Activated CD4-positive, alpha-beta T cell treated with anti-CD3 and anti-CD28 coated beads for 36 hours (primary cell): ENCODE measurements around the gene KRT37. TPM values are rescaled to one million over a fixed set of nuclear protein-coding genes. Genes with fewer than 3 reads are reported as not detected.

Source experiments
- ATAC-seq: fragments of 200-7000 bp; cut with Tn5 transposase; one replicate; pipeline ENCODE4 v1.10.0; 2021; ENCODE audit warnings: mild to moderate bottlenecking, moderate library complexity
- CTCF ChIA-PET: fragments of 350-600 bp; sonication (Branson Sonifier 250); formaldehyde crosslinking; loops from one replicate; lab custom pipeline; 2021; ENCODE audit warnings: antibody characterized with exemption; lab: Charles Lee
- POLR2A ChIA-PET: fragments of 350-600 bp; sonication (Branson Sonifier 250); formaldehyde crosslinking; loops from one replicate; lab custom pipeline; 2021; ENCODE audit warnings: antibody characterized with exemption, inconsistent platforms; lab: Charles Lee
- DNase-seq: peaks from one replicate; pipeline ENCODE4 v3.0.0-alpha.2; 2020
- H3K27ac Mint-ChIP-seq: one replicate; pipeline ENCODE4 v1.8.0; 2021; ENCODE audit warnings: mixed read lengths
- H3K27me3 Mint-ChIP-seq: one replicate; pipeline ENCODE4 v1.8.0; 2021; ENCODE audit warnings: mixed read lengths
- H3K36me3 Mint-ChIP-seq: one replicate; pipeline ENCODE4 v1.8.0; 2021; ENCODE audit warnings: low read depth, mixed read lengths
- H3K4me1 Mint-ChIP-seq: one replicate; pipeline ENCODE4 v1.8.0; 2021; ENCODE audit warnings: mixed read lengths
- H3K4me3 Mint-ChIP-seq: one replicate; pipeline ENCODE4 v1.8.0; 2021; ENCODE audit warnings: mild to moderate bottlenecking, moderate library complexity, mixed read lengths
- H3K9me3 Mint-ChIP-seq: one replicate; pipeline ENCODE4 v1.8.0; 2021; ENCODE audit warnings: low read depth, mixed read lengths
- intact Hi-C, 2 experiments: fragments of 100-400 bp; cut with DNase I in 1 of 2; cut with micrococcal nuclease in 1 of 2; formaldehyde crosslinking; loops; one replicate each; pipeline versions ENCODE4 v1.14.2 to v1.15.1; 2022 to 2024; cut with DNase I, micrococcal nuclease
- total RNA-seq, 2 experiments: library from RNA; stranded (reverse); gene quantifications; one replicate each; pipeline ENCODE4 v1.2.3, GENCODE V29; 2021

Gene KRT37
- total RNA-seq, 2 experiments from 2014 or later: not detected

GRCh38 chr17:41452281-41452680 is 27.9 kb upstream of the KRT37 start:
- no peaks in the 10 kb centered on the region for H3K9me3 Mint-ChIP-seq
- POLR2A ChIA-PET: no interaction called here
- H3K27me3 Mint-ChIP-seq: no peaks in the 10 kb centered on the region
- H3K36me3 Mint-ChIP-seq: no peaks in the 10 kb centered on the region
- H3K27ac Mint-ChIP-seq: no peak overlapping the region
- DNase-seq: no peak
- H3K4me1 Mint-ChIP-seq: no peaks in the 10 kb centered on the region
- CTCF ChIA-PET: interaction anchor here (0.9 to 1.0 kb wide), 2 partner anchors 9 to 22 kb away, joined by 3 to 4 read pairs; no protein-coding TSS in a partner anchor
- ATAC-seq: no peak
- intact Hi-C loops: no loop called here
- H3K4me3 Mint-ChIP-seq: no peak overlapping the region

DNA sequence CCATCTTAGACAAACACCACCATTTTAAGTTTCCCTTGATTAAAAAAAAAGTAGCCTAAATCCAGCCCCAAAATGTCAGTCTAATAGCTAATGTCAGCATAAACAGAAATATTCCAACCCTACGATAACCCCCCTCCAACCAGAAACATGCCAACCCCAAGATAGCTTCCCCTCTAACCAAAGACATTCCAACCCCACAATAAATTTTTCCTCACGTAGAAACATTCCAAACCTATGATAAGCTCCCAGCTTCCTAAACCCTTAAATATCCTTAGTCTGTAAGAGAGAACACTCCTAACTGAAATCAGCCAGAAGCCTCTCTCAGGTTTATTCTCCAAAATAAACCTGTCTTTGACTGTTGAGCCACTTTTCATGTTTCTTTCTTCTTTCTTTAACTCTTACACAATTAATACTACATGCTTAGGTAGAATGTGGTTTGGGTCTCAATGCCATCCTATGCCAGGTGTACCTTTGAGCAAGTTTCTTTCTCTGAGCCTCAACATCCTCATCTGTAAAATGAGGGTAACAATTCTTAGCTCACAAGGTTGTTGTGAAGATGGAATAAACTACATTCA is 26.9 kb upstream of the KRT37 start:
- Mint-ChIP-seq H3K4me3 (no peak overlapping the region), H3K36me3 (no peaks in the 10 kb centered on the region), H3K27ac (no peak overlapping the region), H3K4me1 (no peaks in the 10 kb centered on the region), H3K9me3 (no peaks in the 10 kb centered on the region), H3K27me3 (no peaks in the 10 kb centered on the region)
- ATAC-seq (no peak), DNase-seq (no peak)
- CTCF ChIA-PET: interaction anchor here (0.7 to 1.0 kb wide), 2 partner anchors 24 to 201 kb away, joined by 4 read pairs; no protein-coding TSS in a partner anchor
- POLR2A ChIA-PET: no interaction called here
- intact Hi-C loops: no loop called here

- Mint-ChIP-seq H3K36me3 (no peaks in the 10 kb centered on the region), H3K4me1 (no peaks in the 10 kb centered on the region), H3K4me3 (no peak overlapping the region), H3K27ac (no peak overlapping the region), H3K27me3 (peaks cover 2% of the 10 kb centered on the region), H3K9me3 (no peaks in the 10 kb centered on the region)
- CTCF ChIA-PET: interaction anchor here (0.6 to 1.2 kb wide), 2 partner anchors 9 to 959 kb away, joined by 3 to 7 read pairs; no protein-coding TSS in a partner anchor
- intact Hi-C loops: no loop called here
- POLR2A ChIA-PET: no interaction called here
- DNase-seq (no peak), ATAC-seq (no peak)
These were observed 24.6 kb upstream of the KRT37 start for GRCh38 chr17:41449008-41449407.

GRCh38 chr17:41448506-41448905 is 24.1 kb upstream of the KRT37 start:
- peaks cover 3% of the 10 kb centered on the region for H3K27me3 Mint-ChIP-seq
- DNase-seq (no peak), ATAC-seq (no peak)
- H3K36me3 Mint-ChIP-seq: no peaks in the 10 kb centered on the region
- H3K9me3 Mint-ChIP-seq: no peaks in the 10 kb centered on the region
- ChIA-PET POLR2A (no interaction called here), CTCF (interaction anchor here (0.6 to 1.2 kb wide), 3 partner anchors 9 to 959 kb away, joined by 3 to 7 read pairs (median 3); no protein-coding TSS in a partner anchor)
- no peaks in the 10 kb centered on the region for H3K4me1 Mint-ChIP-seq
- intact Hi-C loops: no loop called here
- H3K4me3 Mint-ChIP-seq: no peak overlapping the region
- no peak overlapping the region for H3K27ac Mint-ChIP-seq

DNA sequence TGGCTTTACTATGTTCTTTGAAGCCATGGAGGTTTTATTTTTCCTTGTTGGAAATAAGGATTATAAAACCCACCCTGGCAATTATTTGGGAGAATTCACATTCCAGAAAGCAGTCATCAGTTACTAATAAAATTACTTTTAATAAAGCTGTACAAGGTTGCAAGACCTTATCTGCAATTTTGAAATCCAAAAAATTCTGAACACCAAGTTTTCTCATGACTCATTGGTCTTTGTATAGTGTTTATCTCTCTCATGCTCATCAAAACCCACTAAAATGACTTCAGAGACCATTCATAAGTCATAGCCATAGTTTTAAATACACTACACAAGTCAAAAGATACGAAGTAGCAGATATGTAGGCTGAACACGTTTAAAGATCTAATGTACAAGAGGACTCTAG is 22.4 kb upstream of the KRT37 start:
- CTCF ChIA-PET: interaction anchor here (1.1 kb wide), 1 partner anchor 14 kb away, joined by 3 read pairs; no protein-coding TSS in a partner anchor
- ATAC-seq: no peak
- H3K36me3 Mint-ChIP-seq: no peaks in the 10 kb centered on the region

GRCh38 chr17:41444640-41445039 is 20.3 kb upstream of the KRT37 start:
- Mint-ChIP-seq H3K27ac (no peak overlapping the region), H3K9me3 (no peaks in the 10 kb centered on the region), H3K36me3 (no peaks in the 10 kb centered on the region), H3K4me3 (no peak overlapping the region), H3K27me3 (peaks cover 5% of the 10 kb centered on the region), H3K4me1 (no peaks in the 10 kb centered on the region)
- intact Hi-C loops: no loop called here
- ATAC-seq (no peak), DNase-seq (no peak)
- ChIA-PET CTCF (interaction anchor here (1.5 kb wide), 1 partner anchor 105 kb away, joined by 5 read pairs; no protein-coding TSS in a partner anchor), POLR2A (no interaction called here)

More for the DNA sequence above, 22.4 kb upstream of the KRT37 start:
- Mint-ChIP-seq H3K4me3 (no peak overlapping the region), H3K4me1 (no peaks in the 10 kb centered on the region), H3K9me3 (no peaks in the 10 kb centered on the region), H3K27ac (no peak overlapping the region), H3K27me3 (peaks cover 5% of the 10 kb centered on the region)
- intact Hi-C loops: no loop called here
- POLR2A ChIA-PET: no interaction called here
- no peak for DNase-seq

DNA sequence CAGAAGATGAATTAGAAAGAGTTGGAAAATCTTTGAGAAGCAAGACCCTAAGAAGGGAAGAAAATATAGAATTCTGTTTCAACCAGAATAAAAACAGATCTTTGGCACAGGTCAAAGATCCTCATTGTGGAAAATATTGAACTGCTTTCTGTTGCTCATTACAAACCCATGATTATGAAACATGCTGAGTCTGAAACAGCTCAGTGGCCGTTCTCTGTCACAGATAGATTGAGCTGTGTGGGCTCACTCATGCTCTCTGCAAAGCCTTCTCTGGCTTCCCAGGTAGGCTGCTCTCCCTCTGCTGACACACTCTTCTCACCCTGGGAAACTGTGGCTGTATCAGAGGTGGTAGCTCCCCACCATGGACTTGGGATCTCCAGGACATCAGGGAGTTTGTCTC is 19.8 kb upstream of the KRT37 start:
- ATAC-seq (peak; percentile 16), DNase-seq (no peak)
- CTCF ChIA-PET: interaction anchor here (1.5 kb wide), 1 partner anchor 105 kb away, joined by 5 read pairs; no protein-coding TSS in a partner anchor
- Mint-ChIP-seq H3K36me3 (no peaks in the 10 kb centered on the region), H3K4me3 (no peak overlapping the region), H3K9me3 (no peaks in the 10 kb centered on the region), H3K27me3 (peaks cover 5% of the 10 kb centered on the region), H3K27ac (no peak overlapping the region), H3K4me1 (no peaks in the 10 kb centered on the region)
- intact Hi-C loops: no loop called here
- POLR2A ChIA-PET: no interaction called here

DNA sequence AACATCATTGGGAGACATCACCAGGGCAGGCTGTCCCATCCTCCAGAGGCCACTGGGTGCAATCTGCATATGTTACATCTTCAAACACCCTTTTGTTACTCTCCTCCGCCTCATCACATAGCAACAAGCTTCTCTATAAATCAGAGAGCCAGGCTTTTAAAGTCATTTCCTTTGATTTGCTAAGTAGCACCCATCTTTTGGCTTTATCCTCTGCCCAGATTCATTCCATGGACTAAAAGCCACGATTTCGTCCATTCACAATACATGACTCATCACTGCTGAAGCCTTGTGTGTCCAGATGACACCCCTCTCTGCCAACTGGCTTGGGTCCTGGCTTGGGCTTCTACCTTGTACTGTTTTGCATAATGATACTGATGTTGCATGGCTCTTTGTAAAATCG is 18.4 kb upstream of the KRT37 start:
- no peaks in the 10 kb centered on the region for H3K9me3 Mint-ChIP-seq
- no peaks in the 10 kb centered on the region for H3K36me3 Mint-ChIP-seq
- DNase-seq: no peak
- H3K4me3 Mint-ChIP-seq: no peak overlapping the region
- no peak for ATAC-seq
- POLR2A ChIA-PET: no interaction called here
- no peak overlapping the region for H3K27ac Mint-ChIP-seq
- no peaks in the 10 kb centered on the region for H3K4me1 Mint-ChIP-seq
- H3K27me3 Mint-ChIP-seq: peaks cover 5% of the 10 kb centered on the region
- intact Hi-C loops: no loop called here
- CTCF ChIA-PET: no interaction called here

- DNase-seq (no peak), ATAC-seq (no peak)
- POLR2A ChIA-PET: no interaction called here
- Mint-ChIP-seq H3K9me3 (no peaks in the 10 kb centered on the region), H3K27ac (no peak within 1 kb of the TSS), H3K36me3 (no peaks in the 10 kb centered on the region), H3K4me1 (no peaks in the 10 kb centered on the region), H3K4me3 (no peak within 1 kb of the TSS), H3K27me3 (peaks cover 5% of the 10 kb centered on the region)
- CTCF ChIA-PET: interaction anchor here (1.0 kb wide), 1 partner anchor 208 kb away, joined by 3 read pairs; no protein-coding TSS in a partner anchor
- intact Hi-C loops: no loop called here
These were observed 16.2 kb upstream of the KRT37 start, which contains the start of gene KRT38 for GRCh38 chr17:41440531-41441033. Gene KRT38 (minus strand): TSS chr17:41440983. CDS start chr17:41440921, 62 bp downstream.

DNA sequence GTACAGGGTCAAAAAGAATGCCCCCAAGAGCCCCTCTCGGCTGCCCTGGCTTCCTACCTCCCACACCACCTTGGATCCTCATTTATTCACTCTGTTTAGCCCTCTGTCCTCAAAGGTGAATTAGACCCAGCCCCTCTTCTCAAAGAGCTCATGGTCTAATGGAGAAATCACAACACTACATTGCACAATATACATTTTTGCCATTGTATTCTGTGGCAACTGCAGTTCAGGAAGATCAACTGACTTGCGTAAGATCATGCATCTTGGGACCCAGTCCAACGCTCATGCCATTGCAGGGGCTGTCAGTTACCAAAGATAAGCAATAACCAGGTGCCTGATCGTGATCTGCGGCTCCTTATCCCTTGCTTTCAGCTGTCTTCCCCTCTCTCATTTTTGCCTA is 15.0 kb upstream of the KRT37 start:
- intact Hi-C loops: no loop called here
- Mint-ChIP-seq H3K4me3 (no peak overlapping the region), H3K27ac (no peak overlapping the region), H3K4me1 (no peaks in the 10 kb centered on the region), H3K36me3 (no peaks in the 10 kb centered on the region), H3K9me3 (no peaks in the 10 kb centered on the region), H3K27me3 (peaks cover 4% of the 10 kb centered on the region)
- DNase-seq (no peak), ATAC-seq (no peak)
- CTCF ChIA-PET: interaction anchor here (1.0 kb wide), 1 partner anchor 209 kb away, joined by 3 read pairs; no protein-coding TSS in a partner anchor
- POLR2A ChIA-PET: no interaction called here

DNA sequence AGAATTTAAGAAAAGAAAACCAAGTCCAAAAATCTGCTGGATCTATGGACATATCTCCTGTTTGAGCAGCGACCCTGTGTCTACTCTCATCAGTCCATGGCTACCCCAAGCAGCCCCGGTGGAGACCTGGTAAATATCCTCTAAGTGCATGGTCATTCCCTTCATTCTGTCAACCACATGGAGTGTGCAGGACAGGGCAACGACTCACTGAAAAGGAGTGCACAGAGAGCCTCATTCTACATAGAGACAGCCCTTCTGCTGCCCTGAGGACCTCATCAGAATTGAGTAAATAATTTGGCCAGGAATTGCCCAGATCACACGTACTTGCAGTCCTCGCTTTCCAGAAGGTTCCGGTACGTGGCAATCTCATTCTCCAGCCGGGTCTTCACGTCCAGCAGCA is 13.4 kb upstream of the KRT37 start:
- no peak for ATAC-seq
- intact Hi-C loops: no loop called here
- Mint-ChIP-seq H3K4me3 (no peak overlapping the region), H3K27me3 (peaks cover 2% of the 10 kb centered on the region), H3K4me1 (no peaks in the 10 kb centered on the region), H3K9me3 (no peaks in the 10 kb centered on the region), H3K27ac (no peak overlapping the region), H3K36me3 (no peaks in the 10 kb centered on the region)
- CTCF ChIA-PET: no interaction called here
- no peak for DNase-seq
- POLR2A ChIA-PET: no interaction called here

GRCh38 chr17:41437254-41437653 is 12.9 kb upstream of the KRT37 start:
- no peaks in the 10 kb centered on the region for H3K9me3 Mint-ChIP-seq
- H3K36me3 Mint-ChIP-seq: no peaks in the 10 kb centered on the region
- POLR2A ChIA-PET: no interaction called here
- no peak for ATAC-seq
- CTCF ChIA-PET: no interaction called here
- H3K27me3 Mint-ChIP-seq: peaks cover 2% of the 10 kb centered on the region
- H3K4me3 Mint-ChIP-seq: no peak overlapping the region
- intact Hi-C loops: no loop called here
- H3K27ac Mint-ChIP-seq: no peak overlapping the region
- H3K4me1 Mint-ChIP-seq: no peaks in the 10 kb centered on the region
- DNase-seq: no peak
